CD14-positive monocyte (primary cell): ENCODE data around the gene SETDB1. TPM values are rescaled to one million over a fixed set of nuclear protein-coding genes. Genes with fewer than 3 reads are reported as not detected.

Source experiments
- DNase-seq, 3 donors: peaks; one replicate each; pipeline ENCODE4 v3.0.0-alpha.2; 2011 to 2022
- H2AFZ ChIP-seq: 2 replicates; pipeline ENCODE4 v1.6.0; 2012; ENCODE audit warnings: mild to moderate bottlenecking, low read depth, low read length, inconsistent platforms; ENCODE audit not compliant: insufficient read depth, poor library complexity, severe bottlenecking
- H3K27ac ChIP-seq, 2 donors: 1 replicate in 1 of 2; 2 replicates in 1 of 2; pipeline ENCODE4 v1.5.1; 2012 to 2013; ENCODE audit warnings: low read length in 2 of 2, control low read depth in 1 of 2, inconsistent platforms in 1 of 2, low read depth in 1 of 2, mild to moderate bottlenecking in 1 of 2
- H3K27me3 ChIP-seq, 2 donors: one replicate each; pipeline versions ENCODE4 v1.6.0 to v1.6.1; 2011 to 2013; ENCODE audit warnings: low read length in 2 of 2; ENCODE audit not compliant: control insufficient read depth in 2 of 2, insufficient read depth in 2 of 2
- H3K36me3 ChIP-seq, 2 donors: replicated peaks in 1 of 2; 1 replicate in 1 of 2; 2 replicates in 1 of 2; pipeline versions ENCODE4 v1.5.1 to v1.6.1; 2012 to 2013; ENCODE audit warnings: low read length in 2 of 2, control low read depth in 1 of 2, inconsistent platforms in 1 of 2, mild to moderate bottlenecking in 1 of 2; ENCODE audit not compliant: insufficient read depth in 2 of 2, control insufficient read depth in 1 of 2
- H3K4me1 ChIP-seq, 2 donors: 1 replicate in 1 of 2; 2 replicates in 1 of 2; pipeline versions ENCODE4 v1.5.1 to v1.6.1; 2012 to 2013; ENCODE audit warnings: low read length in 2 of 2, control low read depth in 1 of 2, inconsistent platforms in 1 of 2, mild to moderate bottlenecking in 1 of 2, moderate library complexity in 1 of 2; ENCODE audit not compliant: insufficient read depth in 2 of 2, control insufficient read depth in 1 of 2
- H3K4me2 ChIP-seq: replicated peaks from 2 replicates; pipeline ENCODE3; 2012; ENCODE audit warnings: low read length, moderate library complexity, mild to moderate bottlenecking; ENCODE audit not compliant: poor library complexity, severe bottlenecking; ENCODE audit errors: extremely low read depth
- H3K4me3 ChIP-seq, 3 experiments: fragments of 200-600 bp in 1 of 3; sonication (generic) in 1 of 3; replicated peaks in 1 of 3; 1 replicate in 2 of 3; 2 replicates in 1 of 3; pipeline ENCODE4 v1.5.1; 2011 to 2013; ENCODE audit warnings: low read length in 3 of 3, mild to moderate bottlenecking in 3 of 3, control low read depth in 2 of 3, low read depth in 2 of 3, inconsistent platforms in 1 of 3, moderate library complexity in 1 of 3
- H3K79me2 ChIP-seq: 2 replicates; pipeline ENCODE4 v1.6.0; 2012; ENCODE audit warnings: mild to moderate bottlenecking, control low read depth, inconsistent platforms, low read length, moderate library complexity; ENCODE audit not compliant: insufficient read depth
- H3K9ac ChIP-seq: 2 replicates; pipeline ENCODE4 v1.6.0; 2017; ENCODE audit warnings: low read length, mild to moderate bottlenecking; ENCODE audit not compliant: insufficient read depth, poor library complexity, severe bottlenecking
- H3K9me3 ChIP-seq, 2 donors: replicated peaks in 1 of 2; 1 replicate in 1 of 2; 2 replicates in 1 of 2; pipeline versions ENCODE4 v1.5.1 to v1.6.1; 2012 to 2013; ENCODE audit warnings: low read length in 2 of 2, control low read depth in 1 of 2; ENCODE audit not compliant: control insufficient read depth in 1 of 2, insufficient read depth in 1 of 2
- H4K20me1 ChIP-seq: 2 replicates; pipeline ENCODE4 v1.6.0; 2012; ENCODE audit warnings: mild to moderate bottlenecking, low read length, control low read depth, moderate library complexity; ENCODE audit not compliant: insufficient read depth
- H3K27ac Mint-ChIP-seq, 7 donors: one replicate each; pipeline ENCODE4 v1.8.0; 2020; ENCODE audit warnings: mild to moderate bottlenecking in 7 of 7, mixed read lengths in 7 of 7, moderate library complexity in 6 of 7, inconsistent platforms in 2 of 7
- H3K27me3 Mint-ChIP-seq, 3 donors: one replicate each; pipeline ENCODE4 v1.8.0; 2021 to 2022; ENCODE audit warnings: low read depth in 3 of 3, mild to moderate bottlenecking in 3 of 3, mixed read lengths in 3 of 3, moderate library complexity in 3 of 3, inconsistent platforms in 1 of 3
- H3K36me3 Mint-ChIP-seq, 2 donors: one replicate each; pipeline ENCODE4 v1.8.0; 2020; ENCODE audit warnings: mixed read lengths in 2 of 2, inconsistent platforms in 1 of 2, mild to moderate bottlenecking in 1 of 2
- H3K4me1 Mint-ChIP-seq: one replicate; pipeline ENCODE4 v1.8.0; 2020; ENCODE audit warnings: mild to moderate bottlenecking, mixed read lengths
- H3K4me3 Mint-ChIP-seq, 2 donors: one replicate each; pipeline ENCODE4 v1.8.0; 2020; ENCODE audit warnings: mild to moderate bottlenecking in 2 of 2, mixed read lengths in 2 of 2, moderate library complexity in 1 of 2
- H3K9me3 Mint-ChIP-seq, 7 donors: one replicate each; pipeline ENCODE4 v1.8.0; 2020 to 2022; ENCODE audit warnings: mixed read lengths in 7 of 7, mild to moderate bottlenecking in 6 of 7, moderate library complexity in 6 of 7, inconsistent platforms in 2 of 7
- CTCF ChIP-seq: fragments of 200-600 bp; IDR thresholded peaks from one replicate; pipeline ENCODE4 v1.8.0; 2022; ENCODE audit warnings: antibody characterized with exemption, mild to moderate bottlenecking
- whole genome bisulfite sequencing: methylation state at CpG from one replicate; pipeline ENCODE4 v1.1.5; 2013; ENCODE audit warnings: missing lambda C conversion rate; ENCODE audit not compliant: insufficient coverage; 5-methylcytosine and 5-hydroxymethylcytosine counted together
- intact Hi-C, 2 donors: fragments of 100-400 bp; cut with micrococcal nuclease; formaldehyde crosslinking; loops; one replicate each; pipeline versions ENCODE4 v1.15.0 to v1.15.1; 2023
- polyA plus RNA-seq, 3 donors: library from polyadenylated mRNA; depleted of rRNA in 1 of 3; unstranded in 2 of 3; stranded (reverse) in 1 of 3; fragments of 300-500 nt in 2 of 3; fragments of >200 nt in 1 of 3; fragmentation: Illumina TruSeq in 2 of 3; gene quantifications; 1 replicate in 2 of 3; 2 replicates in 1 of 3; pipeline ENCODE4 v1.2.3, GENCODE V29; 2012 to 2021

SETDB1 gene
- polyA plus RNA-seq, 3 donors: 13.9 to 69.4 (median 15.5) TPM

GRCh38 chr1:150995896-150996295 is 69.7 kb downstream of the SETDB1 start:
- peaks cover 28 to 50% of the 10 kb centered on the region in 2 donors for H3K36me3 ChIP-seq
- peaks cover 14% of the 10 kb centered on the region for H3K79me2 ChIP-seq
- H3K9me3 ChIP-seq: no peaks in the 10 kb centered on the region
- H3K4me2 ChIP-seq: no peak overlapping the region
- no peak overlapping the region for H3K9ac ChIP-seq
- peak; percentile 97 for TF ChIP-seq CTCF
- H3K27ac ChIP-seq: peak overlapping the region in 1 of 2 donors; percentile 20
- intact Hi-C loops: loop anchor here in 1 of 2 donors (5.0 kb wide), 1 partner anchor 234 kb away; no protein-coding TSS in a partner anchor
- Mint-ChIP-seq H3K27ac (peak overlapping the region in 5 of 7 donors; percentile 44 to 70 (median 55)), H3K4me3 (no peak overlapping the region), H3K9me3 (peaks cover 0 to 3% (median 0%) of the 10 kb centered on the region in 7 donors), H3K36me3 (peaks cover 54 to 58% of the 10 kb centered on the region in 2 donors), H3K27me3 (peaks cover 0 to 2% (median 2%) of the 10 kb centered on the region in 3 donors), H3K4me1 (peaks cover 27% of the 10 kb centered on the region)
- 35% methylated on average over 5 of the region's 9 CpGs for WGBS
- H3K27me3 ChIP-seq: no peaks in the 10 kb centered on the region
- H4K20me1 ChIP-seq: peaks cover 10% of the 10 kb centered on the region
- DNase-seq: peak in 1 of 3 donors; percentile 27
- no peak overlapping the region for H3K4me3 ChIP-seq
- no peak overlapping the region for H2AFZ ChIP-seq
- peaks cover 22% of the 10 kb centered on the region in 2 donors for H3K4me1 ChIP-seq

GRCh38 chr1:150997126-150997872 is 71.1 kb downstream of the SETDB1 start:
- H3K4me3 Mint-ChIP-seq: no peak overlapping the region
- Histone ChIP-seq H3K79me2 (peaks cover 17% of the 10 kb centered on the region), H3K36me3 (peaks cover 28 to 52% of the 10 kb centered on the region in 2 donors), H3K4me3 (no peak overlapping the region), H3K4me2 (no peak overlapping the region), H3K9ac (no peak overlapping the region), H2AFZ (no peak overlapping the region), H4K20me1 (peaks cover 21% of the 10 kb centered on the region), H3K27ac (no peak overlapping the region), H3K27me3 (no peaks in the 10 kb centered on the region), H3K4me1 (peaks cover 36% of the 10 kb centered on the region in 2 donors), H3K9me3 (no peaks in the 10 kb centered on the region)
- peaks cover 41% of the 10 kb centered on the region for H3K4me1 Mint-ChIP-seq
- no peak for DNase-seq
- intact Hi-C loops: loop anchor here in 1 of 2 donors (5.0 kb wide), 1 partner anchor 235 kb away; no protein-coding TSS in a partner anchor
- no peak for TF ChIP-seq CTCF
- WGBS: 95% methylated on average over 19 of the region's 20 CpGs
- H3K27me3 Mint-ChIP-seq: peaks cover 2 to 3% (median 2%) of the 10 kb centered on the region in 3 donors
- peak overlapping the region in 3 of 7 donors; percentile 50 to 64 (median 56) for H3K27ac Mint-ChIP-seq
- peaks cover 0 to 3% (median 0%) of the 10 kb centered on the region in 7 donors for H3K9me3 Mint-ChIP-seq
- peaks cover 57 to 63% of the 10 kb centered on the region in 2 donors for H3K36me3 Mint-ChIP-seq
